CD14-positive monocyte (primary cell): ENCODE data around the gene ACSL5. TPM values are rescaled to one million over a fixed set of nuclear protein-coding genes. Genes with fewer than 3 reads are reported as not detected.
A peak's percentile ranks its signal among the peaks of the same experiment; 100 is the strongest.
"Not testable (repeated sequence)": the region's sequence is repeated elsewhere in the genome, so short reads cannot be mapped to it uniquely, and the experiment has no call there.

Source experiments
- DNase-seq, 3 donors: peaks; one replicate each; pipeline ENCODE4 v3.0.0-alpha.2; 2011 to 2022
- H2AFZ ChIP-seq: 2 replicates; pipeline ENCODE4 v1.6.0; 2012; ENCODE audit warnings: mild to moderate bottlenecking, low read depth, low read length, inconsistent platforms; ENCODE audit not compliant: insufficient read depth, poor library complexity, severe bottlenecking
- H3K27ac ChIP-seq, 2 donors: 1 replicate in 1 of 2; 2 replicates in 1 of 2; pipeline ENCODE4 v1.5.1; 2012 to 2013; ENCODE audit warnings: low read length in 2 of 2, control low read depth in 1 of 2, inconsistent platforms in 1 of 2, low read depth in 1 of 2, mild to moderate bottlenecking in 1 of 2
- H3K27me3 ChIP-seq, 2 donors: one replicate each; pipeline versions ENCODE4 v1.6.0 to v1.6.1; 2011 to 2013; ENCODE audit warnings: low read length in 2 of 2; ENCODE audit not compliant: control insufficient read depth in 2 of 2, insufficient read depth in 2 of 2
- H3K36me3 ChIP-seq, 2 donors: replicated peaks in 1 of 2; 1 replicate in 1 of 2; 2 replicates in 1 of 2; pipeline versions ENCODE4 v1.5.1 to v1.6.1; 2012 to 2013; ENCODE audit warnings: low read length in 2 of 2, control low read depth in 1 of 2, inconsistent platforms in 1 of 2, mild to moderate bottlenecking in 1 of 2; ENCODE audit not compliant: insufficient read depth in 2 of 2, control insufficient read depth in 1 of 2
- H3K4me1 ChIP-seq, 2 donors: 1 replicate in 1 of 2; 2 replicates in 1 of 2; pipeline versions ENCODE4 v1.5.1 to v1.6.1; 2012 to 2013; ENCODE audit warnings: low read length in 2 of 2, control low read depth in 1 of 2, inconsistent platforms in 1 of 2, mild to moderate bottlenecking in 1 of 2, moderate library complexity in 1 of 2; ENCODE audit not compliant: insufficient read depth in 2 of 2, control insufficient read depth in 1 of 2
- H3K4me2 ChIP-seq: replicated peaks from 2 replicates; pipeline ENCODE3; 2012; ENCODE audit warnings: low read length, moderate library complexity, mild to moderate bottlenecking; ENCODE audit not compliant: poor library complexity, severe bottlenecking; ENCODE audit errors: extremely low read depth
- H3K4me3 ChIP-seq, 3 experiments: fragments of 200-600 bp in 1 of 3; sonication (generic) in 1 of 3; replicated peaks in 1 of 3; 1 replicate in 2 of 3; 2 replicates in 1 of 3; pipeline ENCODE4 v1.5.1; 2011 to 2013; ENCODE audit warnings: low read length in 3 of 3, mild to moderate bottlenecking in 3 of 3, control low read depth in 2 of 3, low read depth in 2 of 3, inconsistent platforms in 1 of 3, moderate library complexity in 1 of 3
- H3K79me2 ChIP-seq: 2 replicates; pipeline ENCODE4 v1.6.0; 2012; ENCODE audit warnings: mild to moderate bottlenecking, control low read depth, inconsistent platforms, low read length, moderate library complexity; ENCODE audit not compliant: insufficient read depth
- H3K9ac ChIP-seq: 2 replicates; pipeline ENCODE4 v1.6.0; 2017; ENCODE audit warnings: low read length, mild to moderate bottlenecking; ENCODE audit not compliant: insufficient read depth, poor library complexity, severe bottlenecking
- H3K9me3 ChIP-seq, 2 donors: replicated peaks in 1 of 2; 1 replicate in 1 of 2; 2 replicates in 1 of 2; pipeline versions ENCODE4 v1.5.1 to v1.6.1; 2012 to 2013; ENCODE audit warnings: low read length in 2 of 2, control low read depth in 1 of 2; ENCODE audit not compliant: control insufficient read depth in 1 of 2, insufficient read depth in 1 of 2
- H4K20me1 ChIP-seq: 2 replicates; pipeline ENCODE4 v1.6.0; 2012; ENCODE audit warnings: mild to moderate bottlenecking, low read length, control low read depth, moderate library complexity; ENCODE audit not compliant: insufficient read depth
- H3K27ac Mint-ChIP-seq, 7 donors: one replicate each; pipeline ENCODE4 v1.8.0; 2020; ENCODE audit warnings: mild to moderate bottlenecking in 7 of 7, mixed read lengths in 7 of 7, moderate library complexity in 6 of 7, inconsistent platforms in 2 of 7
- H3K27me3 Mint-ChIP-seq, 3 donors: one replicate each; pipeline ENCODE4 v1.8.0; 2021 to 2022; ENCODE audit warnings: low read depth in 3 of 3, mild to moderate bottlenecking in 3 of 3, mixed read lengths in 3 of 3, moderate library complexity in 3 of 3, inconsistent platforms in 1 of 3
- H3K36me3 Mint-ChIP-seq, 2 donors: one replicate each; pipeline ENCODE4 v1.8.0; 2020; ENCODE audit warnings: mixed read lengths in 2 of 2, inconsistent platforms in 1 of 2, mild to moderate bottlenecking in 1 of 2
- H3K4me1 Mint-ChIP-seq: one replicate; pipeline ENCODE4 v1.8.0; 2020; ENCODE audit warnings: mild to moderate bottlenecking, mixed read lengths
- H3K4me3 Mint-ChIP-seq, 2 donors: one replicate each; pipeline ENCODE4 v1.8.0; 2020; ENCODE audit warnings: mild to moderate bottlenecking in 2 of 2, mixed read lengths in 2 of 2, moderate library complexity in 1 of 2
- H3K9me3 Mint-ChIP-seq, 7 donors: one replicate each; pipeline ENCODE4 v1.8.0; 2020 to 2022; ENCODE audit warnings: mixed read lengths in 7 of 7, mild to moderate bottlenecking in 6 of 7, moderate library complexity in 6 of 7, inconsistent platforms in 2 of 7
- CTCF ChIP-seq: fragments of 200-600 bp; IDR thresholded peaks from one replicate; pipeline ENCODE4 v1.8.0; 2022; ENCODE audit warnings: antibody characterized with exemption, mild to moderate bottlenecking
- WGBS: methylation state at CpG from one replicate; pipeline ENCODE4 v1.1.5; 2013; ENCODE audit warnings: missing lambda C conversion rate; ENCODE audit not compliant: insufficient coverage; 5-methylcytosine and 5-hydroxymethylcytosine counted together
- intact Hi-C, 2 donors: fragments of 100-400 bp; cut with micrococcal nuclease; formaldehyde crosslinking; loops; one replicate each; pipeline versions ENCODE4 v1.15.0 to v1.15.1; 2023
- polyA plus RNA-seq, 3 donors: library from polyadenylated mRNA; depleted of rRNA in 1 of 3; unstranded in 2 of 3; stranded (reverse) in 1 of 3; fragments of 300-500 nt in 2 of 3; fragments of >200 nt in 1 of 3; fragmentation: Illumina TruSeq in 2 of 3; gene quantifications; 1 replicate in 2 of 3; 2 replicates in 1 of 3; pipeline ENCODE4 v1.2.3, GENCODE V29; 2012 to 2021

ACSL5 gene
- polyA plus RNA-seq, 3 donors = 27.5 to 44.4 (median 37.5) TPM

- Histone ChIP-seq H3K36me3 (peaks cover 20 to 55% of the 10 kb centered on the region in 2 donors), H3K9ac (no peak overlapping the region), H3K9me3 (no peaks in the 10 kb centered on the region), H4K20me1 (peaks cover 41% of the 10 kb centered on the region), H2AFZ (no peak overlapping the region), H3K4me1 (no peaks in the 10 kb centered on the region), H3K27me3 (no peaks in the 10 kb centered on the region), H3K79me2 (peaks cover 4% of the 10 kb centered on the region), H3K4me3 (no peak overlapping the region), H3K4me2 (no peak overlapping the region), H3K27ac (no peak overlapping the region)
- intact Hi-C loops = no loop called here
- peaks cover 0 to 3% (median 0%) of the 10 kb centered on the region in 7 donors for H3K9me3 Mint-ChIP-seq
- H3K36me3 Mint-ChIP-seq = peaks cover 38 to 39% of the 10 kb centered on the region in 2 donors
- no peaks in the 10 kb centered on the region for H3K4me1 Mint-ChIP-seq
- no peak overlapping the region for H3K27ac Mint-ChIP-seq
- no peak overlapping the region for H3K4me3 Mint-ChIP-seq
- no CpG with 5 or more reads among the region's 2 CpGs for WGBS
- TF ChIP-seq CTCF = no peak
- no peak for DNase-seq
- no peaks in the 10 kb centered on the region for H3K27me3 Mint-ChIP-seq
Observed at GRCh38 chr10:112460366-112460765, 86.5 kb downstream of the ACSL5 start.

DNA sequence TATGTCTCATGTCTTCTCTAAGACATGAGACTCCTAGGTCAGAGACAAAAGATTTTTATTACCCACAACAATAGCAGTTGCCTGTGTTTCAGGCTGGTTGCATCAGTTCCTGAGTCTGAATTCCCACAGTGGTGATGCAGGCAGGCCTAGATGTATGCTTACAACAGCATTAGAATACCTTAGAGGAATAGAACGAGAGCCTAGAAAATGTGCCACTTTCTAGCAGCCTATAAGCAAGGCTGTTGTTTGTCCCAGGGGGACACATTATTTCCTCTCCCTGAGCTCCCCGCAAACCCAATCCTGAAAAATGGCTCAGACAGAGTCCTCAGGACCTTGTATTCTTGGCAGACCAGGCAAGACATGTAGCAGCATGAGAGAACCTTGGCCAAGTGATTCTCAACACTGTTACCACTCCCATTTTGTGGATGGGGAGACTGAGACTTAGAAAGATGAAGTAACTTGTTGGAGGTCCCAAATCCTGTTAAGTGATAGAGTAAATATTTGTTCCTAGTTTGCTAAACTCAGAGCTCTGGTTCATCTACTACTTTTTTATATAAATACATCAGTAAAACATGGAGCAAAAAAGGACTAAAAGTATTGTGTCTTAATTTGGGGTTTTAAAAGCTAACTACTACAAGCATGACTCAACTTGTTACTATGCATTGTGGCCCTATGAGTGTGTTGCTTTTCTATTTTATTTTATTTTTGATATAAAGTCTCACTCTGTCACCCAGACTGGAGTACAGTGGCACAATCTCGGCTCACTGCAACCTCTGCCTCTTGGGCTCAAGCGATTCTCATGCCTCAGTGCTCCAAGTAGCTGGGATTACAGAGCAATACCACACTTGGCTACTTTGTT, 87.3 kb downstream of the ACSL5 start:
- H3K27ac ChIP-seq = no peak overlapping the region
- peaks cover 29 to 64% of the 10 kb centered on the region in 2 donors for H3K36me3 ChIP-seq
- no peaks in the 10 kb centered on the region for H3K9me3 ChIP-seq
- 100% methylated on average over 2 of the region's 4 CpGs for WGBS
- peaks cover 3% of the 10 kb centered on the region for H3K79me2 ChIP-seq
- no peak overlapping the region for H3K4me3 ChIP-seq
- Mint-ChIP-seq H3K27me3 (no peaks in the 10 kb centered on the region), H3K4me1 (no peaks in the 10 kb centered on the region), H3K27ac (peak overlapping the region in 1 of 7 donors; percentile 43), H3K9me3 (peaks cover 0 to 3% (median 0%) of the 10 kb centered on the region in 7 donors), H3K36me3 (peaks cover 45 to 46% of the 10 kb centered on the region in 2 donors), H3K4me3 (no peak overlapping the region)
- no peak overlapping the region for H2AFZ ChIP-seq
- H4K20me1 ChIP-seq = peaks cover 32% of the 10 kb centered on the region
- no peak for DNase-seq
- no peaks in the 10 kb centered on the region for H3K4me1 ChIP-seq
- no peak for TF ChIP-seq CTCF
- intact Hi-C loops = no loop called here
- H3K4me2 ChIP-seq = no peak overlapping the region
- H3K27me3 ChIP-seq = no peaks in the 10 kb centered on the region
- no peak overlapping the region for H3K9ac ChIP-seq

GRCh38 chr10:112464074-112464473, 90.2 kb downstream of the ACSL5 start:
- H3K9ac ChIP-seq, H3K79me2 ChIP-seq, H4K20me1 ChIP-seq, H3K4me3 Mint-ChIP-seq, DNase-seq, H2AFZ ChIP-seq, H3K4me1 Mint-ChIP-seq, H3K9me3 Mint-ChIP-seq, H3K9me3 ChIP-seq, H3K4me3 ChIP-seq, H3K4me1 ChIP-seq, H3K27me3 Mint-ChIP-seq, H3K4me2 ChIP-seq, intact Hi-C loops, H3K27ac ChIP-seq, H3K27me3 ChIP-seq, H3K27ac Mint-ChIP-seq: not testable (repeated sequence)
- H3K36me3 ChIP-seq = peaks cover 39 to 89% of the 10 kb centered on the region in 2 donors
- WGBS = no CpG with 5 or more reads among the region's 5 CpGs
- H3K36me3 Mint-ChIP-seq = peaks cover 57 to 66% of the 10 kb centered on the region in 2 donors
